Keratinocyte (primary cell): ENCODE results near the gene VPS13D. TPM values are rescaled to one million over a fixed set of nuclear protein-coding genes. Genes with fewer than 3 reads are reported as not detected.
"Not testable (repeated sequence)": the region's sequence is repeated elsewhere in the genome, so short reads cannot be mapped to it uniquely, and the experiment has no call there.

ENCODE experiments used
- DNase-seq: peaks from one replicate; pipeline ENCODE4 v3.0.0-alpha.2; 2011; ENCODE audit warnings: low read depth, missing footprints, low spot score
- FAIRE-seq: peaks from 2 replicates; lab custom pipeline; 2011; peaks lifted over from hg19 to GRCh38; lab: Jason Lieb, UNC
- H2AFZ ChIP-seq: 2 replicates; pipeline ENCODE4 v1.6.0; 2012; ENCODE audit warnings: low read length, control low read depth, inconsistent platforms; ENCODE audit not compliant: control insufficient read depth
- H3K27ac ChIP-seq: 2 replicates; pipeline ENCODE4 v1.5.1; 2011; ENCODE audit warnings: low read length; ENCODE audit not compliant: control insufficient read depth, insufficient read depth
- H3K27me3 ChIP-seq: 3 replicates; pipeline ENCODE4 v1.6.0; 2011; ENCODE audit warnings: low read length; ENCODE audit not compliant: control insufficient read depth, insufficient read depth; ENCODE audit errors: extremely low read depth
- H3K36me3 ChIP-seq, 2 experiments: 2 replicates in 1 of 2; 3 replicates in 1 of 2; pipeline ENCODE4 v1.5.1; 2011; ENCODE audit warnings: low read length in 2 of 2, mild to moderate bottlenecking in 1 of 2; ENCODE audit not compliant: control insufficient read depth in 2 of 2, insufficient read depth in 2 of 2; ENCODE audit errors: extremely low read depth in 1 of 2
- H3K4me1 ChIP-seq: 3 replicates; pipeline ENCODE4 v1.5.1; 2011; ENCODE audit warnings: low read length; ENCODE audit not compliant: control insufficient read depth, insufficient read depth; ENCODE audit errors: extremely low read depth
- H3K4me2 ChIP-seq: 3 replicates; pipeline ENCODE4 v1.6.0; 2011; ENCODE audit warnings: low read depth, low read length; ENCODE audit not compliant: control insufficient read depth, insufficient read depth; ENCODE audit errors: extremely low read depth
- H3K4me3 ChIP-seq, 3 experiments: fragments of 200-600 bp in 1 of 3; sonication (generic) in 1 of 3; 2 replicates in 2 of 3; 3 replicates in 1 of 3; pipeline ENCODE4 v1.5.1; 2011 to 2016; ENCODE audit warnings: low read length in 3 of 3, mild to moderate bottlenecking in 3 of 3, control low read depth in 2 of 3, inconsistent platforms in 1 of 3, low read depth in 1 of 3, mixed read lengths in 1 of 3, mixed run types in 1 of 3, moderate library complexity in 1 of 3; ENCODE audit not compliant: control insufficient read depth in 2 of 3, insufficient read depth in 2 of 3; ENCODE audit errors: extremely low read depth in 1 of 3
- H3K79me2 ChIP-seq: 2 replicates; pipeline ENCODE4 v1.6.0; 2012; ENCODE audit warnings: low read length; ENCODE audit not compliant: control insufficient read depth, insufficient read depth
- H3K9ac ChIP-seq: 3 replicates; pipeline ENCODE4 v1.6.0; 2011; ENCODE audit warnings: low read length; ENCODE audit not compliant: control insufficient read depth, insufficient read depth; ENCODE audit errors: extremely low read depth
- H3K9me1 ChIP-seq: 3 replicates; pipeline ENCODE4 v1.6.0; 2011; ENCODE audit warnings: low read length; ENCODE audit not compliant: control insufficient read depth, insufficient read depth; ENCODE audit errors: extremely low read depth
- H3K9me3 ChIP-seq: 2 replicates; pipeline ENCODE4 v1.5.1; 2012; ENCODE audit warnings: low read depth, low read length; ENCODE audit not compliant: control insufficient read depth
- H4K20me1 ChIP-seq: 3 replicates; pipeline ENCODE4 v1.6.0; 2011; ENCODE audit warnings: low read length; ENCODE audit not compliant: control insufficient read depth, insufficient read depth; ENCODE audit errors: extremely low read depth
- CTCF ChIP-seq, 3 experiments: IDR thresholded peaks in 1 of 3; conservative IDR thresholded peaks in 1 of 3; optimal IDR thresholded peaks in 1 of 3; 2 replicates in 2 of 3; 3 replicates in 1 of 3; pipeline versions ENCODE3 to v1.5.1; 2011; ENCODE audit warnings: low read length in 3 of 3, mild to moderate bottlenecking in 3 of 3, moderate library complexity in 2 of 3, control low read depth in 1 of 3, inconsistent platforms in 1 of 3; ENCODE audit not compliant: insufficient read depth in 2 of 3; ENCODE audit errors: extremely low read depth in 1 of 3
- EZH2 ChIP-seq: IDR thresholded peaks from one replicate; pipeline ENCODE4 v1.6.1; 2012; ENCODE audit warnings: inconsistent platforms, mild to moderate bottlenecking, low read length, moderate library complexity
- dilution Hi-C: fragments of 300-500 bp; cut with MboI; formaldehyde crosslinking; loops from one replicate; pipeline ENCODE4 v1.7.0; 2020; ENCODE audit warnings: low sequenced_read_pairs; ENCODE audit not compliant: extremely low pct_ligation_motif_present
- polyA plus RNA-seq, 5 experiments: library from polyadenylated mRNA; depleted of rRNA in 3 of 5; stranded (reverse) in 3 of 5; stranded (forward) in 1 of 5; unstranded in 1 of 5; fragments of >200 nt; gene quantifications; 1 replicate in 1 of 5; 2 replicates in 3 of 5; 3 replicates in 1 of 5; pipeline versions ENCODE4 v1.2.1 to v1.2.3, GENCODE V29; 2011 to 2012; ENCODE audit warnings: missing spikeins in 2 of 5, low read depth in 1 of 5, low replicate concordance in 1 of 5

VPS13D gene
- polyA plus RNA-seq, 1 donor (not counting 4 experiments of a cell fraction or from before 2014, with no cell fraction given): 19.0 TPM

GRCh38 chr1:12537294-12537693 is 307.5 kb downstream of the VPS13D start:
- FAIRE-seq (no peak), DNase-seq (no peak)
- Histone ChIP-seq H3K4me3 (no peak overlapping the region), H3K9me1 (no peaks in the 10 kb centered on the region), H3K79me2 (no peaks in the 10 kb centered on the region), H3K4me1 (no peaks in the 10 kb centered on the region), H3K9ac (no peak overlapping the region), H3K27ac (no peak overlapping the region), H3K4me2 (no peak overlapping the region), H2AFZ (no peak overlapping the region), H4K20me1 (no peaks in the 10 kb centered on the region), H3K9me3 (no peaks in the 10 kb centered on the region), H3K27me3 (peaks cover 18% of the 10 kb centered on the region), H3K36me3 (no peaks in the 10 kb centered on the region)
- dilution Hi-C loops: no loop called here
- no peak for TF ChIP-seq EZH2

- no peak for FAIRE-seq
- H2AFZ ChIP-seq: no peak overlapping the region
- peaks cover 21% of the 10 kb centered on the region for H3K27me3 ChIP-seq
These were observed 308.2 kb downstream of the VPS13D start for GRCh38 chr1:12537906-12538461.

GRCh38 chr1:12538536-12538935 is 308.7 kb downstream of the VPS13D start:
- H4K20me1 ChIP-seq, H3K4me3 ChIP-seq, H3K9me1 ChIP-seq, H2AFZ ChIP-seq, H3K9me3 ChIP-seq, H3K36me3 ChIP-seq, FAIRE-seq, dilution Hi-C loops, H3K9ac ChIP-seq, DNase-seq, H3K4me2 ChIP-seq, H3K4me1 ChIP-seq, H3K27ac ChIP-seq, H3K79me2 ChIP-seq: not testable (repeated sequence)
- peaks cover 23% of the 10 kb centered on the region for H3K27me3 ChIP-seq

More at GRCh38 chr1:12537906-12538461, 308.2 kb downstream of the VPS13D start:
- H3K4me1 ChIP-seq: no peaks in the 10 kb centered on the region
- no peak overlapping the region for H3K9ac ChIP-seq
- H3K4me3 ChIP-seq: no peak overlapping the region
- no peaks in the 10 kb centered on the region for H3K9me3 ChIP-seq
- no peaks in the 10 kb centered on the region for H3K79me2 ChIP-seq
- H3K4me2 ChIP-seq: no peak overlapping the region
- H3K36me3 ChIP-seq: no peaks in the 10 kb centered on the region
- TF ChIP-seq CTCF (optimal IDR thresholded peaks at IDR 0.05 in 1 of 3, IDR thresholded peaks at IDR 0.05 in 1 of 3, conservative IDR thresholded peaks at IDR 0.05 in 1 of 3; ENCODE audit: extremely low read depth in 1 of 3, insufficient read depth in 2 of 3, low read length in 3 of 3) (no peak), EZH2 (no peak)
- no peaks in the 10 kb centered on the region for H3K9me1 ChIP-seq
- H3K27ac ChIP-seq: no peak overlapping the region
- dilution Hi-C loops: no loop called here
- H4K20me1 ChIP-seq: no peaks in the 10 kb centered on the region
- DNase-seq: no peak
